NCI-H748 (cell line): ENCODE results near the gene LATS1.
A peak's percentile ranks its signal among the peaks of the same experiment; 100 is the strongest.
"Not testable (repeated sequence)": the region's sequence is repeated elsewhere in the genome, so short reads cannot be mapped to it uniquely, and the experiment has no call there.

Experiments
- DNase-seq: peaks from one replicate; lab custom pipeline; 2025; ENCODE audit not compliant: unreplicated experiment; lab: John Stamatoyannopoulos, UW

LATS1 gene

GRCh38 chr6:149672265-149672664 lies 45.6 kb downstream of the LATS1 start:
- DNase-seq, result not testable (repeated sequence)

DNA sequence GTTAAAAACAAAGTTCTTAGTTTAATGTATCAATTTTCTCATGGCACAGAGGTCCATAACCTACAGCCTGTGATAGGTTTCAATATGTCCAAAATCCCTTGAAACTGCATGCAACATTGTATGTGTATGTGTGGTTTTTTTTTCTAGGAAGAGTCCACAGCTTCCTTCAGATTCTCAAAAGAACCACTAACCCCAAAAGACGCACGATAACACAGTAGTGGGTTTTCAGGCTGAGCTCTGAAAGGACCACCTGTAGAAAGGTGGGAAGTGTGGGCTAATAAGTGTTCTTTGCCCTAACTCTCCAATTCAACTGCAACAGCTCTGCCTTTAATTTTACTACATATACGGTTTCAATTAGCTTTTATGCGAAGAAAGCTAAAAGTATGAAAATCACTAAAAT lies 57.9 kb downstream of the LATS1 start:
- no peak for DNase-seq

- no peak for DNase-seq
Measured at GRCh38 chr6:149657441-149657840, 60.5 kb downstream of the LATS1 start.

DNA sequence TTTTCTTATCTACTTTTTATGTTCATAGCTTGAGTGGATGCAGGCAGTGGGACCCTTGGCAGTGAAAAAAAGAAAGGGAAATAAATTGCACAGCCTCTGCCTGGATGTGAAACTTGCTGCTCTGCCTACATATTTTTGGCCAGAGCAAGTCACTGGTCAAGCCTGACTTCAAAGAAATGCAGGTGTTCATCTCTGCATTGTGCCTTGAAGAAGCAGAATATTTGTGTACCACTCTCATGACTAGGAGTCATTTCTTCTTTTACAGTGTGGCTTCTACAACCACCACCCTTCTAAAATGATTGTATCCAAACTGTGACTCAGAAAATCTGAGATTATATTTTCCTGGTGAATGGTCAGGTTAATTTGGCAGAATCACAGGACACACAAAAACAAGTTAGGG lies 66.8 kb downstream of the LATS1 start:
- DNase-seq, result no peak

DNA sequence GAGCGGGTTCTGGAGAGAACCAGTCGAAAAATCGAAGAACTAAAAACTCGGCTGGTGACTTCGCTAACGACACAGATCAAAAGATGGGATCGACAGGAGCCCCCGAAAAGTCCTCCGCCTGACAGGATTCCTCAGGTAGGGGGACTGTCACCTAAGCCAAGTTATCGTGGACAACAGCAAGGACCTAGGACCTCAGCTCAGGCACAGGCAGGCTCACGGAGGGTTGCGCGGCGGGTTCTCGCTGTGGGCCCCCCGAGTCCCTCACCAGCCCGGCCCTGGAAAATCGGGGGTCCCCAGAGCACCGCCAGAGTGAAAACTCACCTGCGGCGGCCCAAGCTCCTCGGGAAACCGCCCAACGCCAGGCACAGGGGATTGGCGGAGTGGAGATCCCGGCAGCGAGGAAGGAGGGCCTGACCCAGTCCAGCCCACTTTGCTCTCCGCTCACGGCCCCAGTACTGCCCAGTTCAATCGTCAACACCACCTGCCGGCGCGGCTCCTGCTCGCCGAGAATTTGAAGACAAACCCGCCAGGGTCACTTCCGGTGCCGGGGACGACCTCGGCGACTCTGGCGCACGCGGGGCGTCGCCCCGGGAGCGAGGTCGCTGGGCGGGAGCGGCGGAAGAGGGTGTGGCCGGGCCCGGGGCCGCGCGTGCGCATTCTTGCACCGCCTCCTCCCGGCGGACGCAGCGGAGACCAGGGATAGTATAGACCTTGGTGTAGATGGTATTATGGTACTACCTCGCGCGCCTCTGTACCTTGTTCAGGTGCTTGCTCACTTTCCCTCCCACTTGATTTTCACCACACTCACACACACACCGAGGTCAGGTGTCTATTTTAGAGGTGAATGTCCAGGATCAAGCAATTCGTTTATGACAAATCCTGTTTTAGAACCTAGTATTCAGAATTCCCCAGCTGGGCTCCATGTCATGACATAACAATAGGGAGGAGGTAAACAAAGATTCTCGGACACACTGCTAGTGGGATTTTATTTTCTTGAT lies 69.5 kb downstream of the LATS1 start, which contains the start of gene KATNA1:
Gene KATNA1, minus strand, starts transcription at position 567 of the 998 bp plus-strand sequence. CDS start 10,167 bp downstream, outside the sequence.
- DNase-seq, result peak; percentile 95

- DNase-seq, result no peak
Measured at GRCh38 chr6:149646599-149646998, 71.3 kb downstream of the LATS1 start.

GRCh38 chr6:149642829-149643580 lies 74.9 kb downstream of the LATS1 start:
- no peak for DNase-seq

DNA sequence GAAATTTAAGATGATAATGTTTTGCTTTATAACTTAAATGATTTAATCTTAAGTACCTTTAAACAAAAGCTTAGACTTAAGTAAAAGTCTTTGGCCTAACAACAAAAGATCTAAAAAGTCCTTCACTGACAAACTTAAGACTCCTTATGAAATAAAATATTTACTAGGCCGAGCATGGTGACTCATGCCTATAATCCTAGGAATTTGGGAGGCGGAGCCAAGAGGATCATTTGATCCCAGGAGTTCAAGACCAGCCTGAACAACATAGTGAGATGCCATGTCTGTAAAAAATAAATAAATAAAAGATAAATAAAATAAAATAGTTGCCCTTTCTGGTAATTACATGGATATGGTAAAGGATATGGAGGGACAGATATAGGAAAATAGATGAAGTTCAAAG lies 81.8 kb downstream of the LATS1 start:
- DNase-seq, result no peak

DNA sequence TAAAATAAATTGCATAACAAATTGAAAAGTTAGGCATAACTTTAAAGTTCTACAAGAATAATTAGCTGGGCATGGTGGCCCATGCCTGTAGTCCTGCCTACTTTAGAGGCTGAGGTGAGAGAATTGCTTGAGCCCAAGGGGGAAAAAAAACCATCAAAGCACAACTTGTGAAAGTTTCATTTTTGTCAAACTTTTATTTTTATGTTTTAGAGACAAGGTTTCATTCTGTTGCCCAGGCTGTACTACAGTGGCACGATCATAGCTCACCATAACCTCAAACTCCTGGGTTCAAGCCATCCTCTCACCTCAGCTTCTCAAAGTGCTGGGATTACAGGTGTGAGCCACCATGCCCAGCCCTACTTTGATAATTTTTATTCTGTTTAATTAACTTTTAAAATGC lies 83.6 kb downstream of the LATS1 start:
- DNase-seq, result no peak

DNA sequence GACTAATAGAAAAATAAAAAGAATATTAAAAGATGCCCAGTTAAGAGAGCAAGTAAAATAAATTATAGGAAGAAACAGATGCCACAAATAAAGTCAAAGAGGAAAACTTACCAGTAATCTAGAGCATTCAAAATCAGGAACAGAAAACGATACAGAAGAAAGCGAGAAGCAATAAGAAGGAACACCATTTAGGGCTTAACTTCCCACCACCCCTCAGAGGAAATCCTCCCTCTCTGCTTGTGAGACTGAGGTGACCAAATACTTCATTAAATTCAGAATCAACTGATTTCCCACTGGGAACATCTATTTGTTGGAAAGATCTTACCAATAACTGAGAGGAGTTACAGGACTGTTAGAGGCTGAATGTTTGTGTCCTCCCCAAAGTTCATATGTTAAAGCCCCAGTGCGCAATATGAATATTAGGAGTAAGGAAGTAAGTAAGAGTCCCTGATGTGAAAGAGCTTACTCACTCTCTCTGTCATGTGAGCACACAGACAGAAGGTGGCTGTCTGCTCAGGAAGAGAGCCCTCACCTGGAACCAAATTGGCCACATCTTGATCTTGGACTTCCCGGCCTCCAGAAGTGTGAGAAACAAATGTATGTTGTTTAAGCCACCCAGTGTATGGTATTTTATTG lies 88.9 kb downstream of the LATS1 start:
- no peak for DNase-seq

DNA sequence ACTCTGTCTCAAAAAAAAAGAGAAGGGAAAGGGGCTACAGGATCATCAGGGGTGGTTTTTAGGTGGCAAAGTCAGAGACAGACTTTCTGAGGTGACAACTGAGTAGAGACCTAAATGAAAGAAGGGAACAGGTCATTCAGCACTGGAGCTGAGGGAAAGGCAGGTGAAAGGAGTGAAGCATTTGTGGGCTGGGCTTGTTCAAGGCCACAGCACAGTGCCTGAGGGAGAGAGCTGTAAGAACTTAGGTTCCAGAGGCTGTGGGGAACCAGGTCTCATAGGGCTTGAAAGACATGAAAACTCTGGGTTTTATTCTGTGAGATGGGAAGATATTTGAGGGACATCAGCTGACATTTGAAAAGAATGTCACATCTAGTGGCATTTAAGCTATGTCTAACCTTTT lies 90.2 kb downstream of the LATS1 start:
- DNase-seq, result no peak

DNA sequence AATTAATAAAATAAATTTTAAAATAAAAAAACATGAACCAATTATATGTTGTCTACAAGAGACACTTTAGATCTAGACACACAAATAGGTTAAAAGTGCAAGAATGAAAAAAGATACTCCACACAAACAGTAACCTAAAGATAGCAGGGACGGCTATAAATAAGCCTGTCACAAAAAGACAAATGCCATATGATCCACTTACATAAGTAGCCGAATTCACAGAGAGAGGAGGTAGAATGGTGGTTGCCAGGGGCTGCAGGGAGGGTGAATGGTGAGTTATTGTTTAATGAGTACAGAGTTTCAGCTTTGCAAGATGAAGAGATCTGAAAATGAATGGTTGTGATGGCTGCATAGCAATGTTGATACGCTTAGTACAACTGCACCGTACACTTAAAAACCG lies 102.1 kb downstream of the LATS1 start:
- DNase-seq, result no peak

GRCh38 chr6:149614337-149614736 lies 103.6 kb downstream of the LATS1 start:
- DNase-seq, result no peak

DNA sequence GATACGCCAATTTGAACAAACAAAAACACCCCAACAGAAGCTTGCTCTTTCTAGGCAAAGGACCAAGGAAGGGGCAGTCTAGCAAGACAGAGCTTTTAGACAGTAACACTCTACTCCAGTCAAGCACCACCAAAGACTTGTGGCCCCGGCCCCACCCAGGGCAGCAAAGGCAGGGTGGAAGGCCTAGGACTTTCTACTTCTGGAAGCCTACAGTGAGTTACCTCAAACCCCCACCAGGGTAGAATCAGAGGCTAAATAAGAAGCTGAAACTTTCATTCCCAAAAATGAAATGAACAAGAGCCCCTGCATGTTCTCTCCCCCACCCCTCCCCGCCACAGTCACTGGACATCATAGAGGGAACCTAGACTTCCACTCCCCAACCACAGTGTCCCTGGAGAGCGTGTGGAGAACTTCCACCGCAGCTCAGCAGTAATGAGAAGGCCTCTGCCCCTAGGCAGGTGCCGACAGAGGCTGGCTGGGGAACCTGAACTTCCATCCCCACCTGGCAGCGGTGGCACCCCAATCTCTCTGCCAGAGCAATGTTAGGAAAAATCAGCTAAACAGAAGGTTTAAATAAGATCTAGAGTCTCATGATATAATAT lies 109.4 kb downstream of the LATS1 start:
- no peak for DNase-seq
